ENCODE data around the gene NBAS. TPM values are rescaled to one million over a fixed set of nuclear protein-coding genes. Genes with fewer than 3 reads are reported as not detected.

The NBAS gene
- total and polyA plus RNA-seq, 2 of the 4 experiments (the other 2 are of a cell fraction), result 22.3 to 105 TPM

DNA sequence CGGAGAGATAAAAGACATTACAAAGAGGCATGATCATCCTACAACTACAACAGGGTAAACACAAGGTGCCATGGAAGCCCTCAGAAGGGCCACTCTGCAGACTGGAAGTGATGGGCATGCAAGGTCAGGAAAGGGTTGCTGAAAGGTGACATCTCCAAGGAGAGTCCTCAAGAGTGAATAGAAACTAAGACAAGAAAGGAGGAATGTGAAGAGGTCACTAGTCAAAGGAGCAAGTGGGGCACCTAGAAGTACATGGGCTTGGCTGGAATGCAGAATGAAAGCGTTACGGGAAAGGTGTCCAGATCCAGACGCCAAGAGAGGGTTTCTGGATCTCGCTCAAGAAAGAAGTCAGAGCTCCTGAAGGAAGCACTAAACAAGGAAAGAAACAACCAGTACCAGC, 314.3 kb downstream of the NBAS start:
- Histone ChIP-seq H3K4me2 (ENCODE audit: low read depth, low read length) (no peak overlapping the region), H3K23ac (ENCODE audit: low read depth, low read length) (no peak overlapping the region), H3K9me3 (ENCODE audit: control insufficient read depth, insufficient read depth, low read length) (no peaks in the 10 kb centered on the region), H2AK9ac (replicated peaks; ENCODE audit: low read depth, low read length, poor library complexity) (no peak overlapping the region), H4K20me1 (ENCODE audit: insufficient read depth, low read length) (no peaks in the 10 kb centered on the region), H3K79me1 (ENCODE audit: low read depth in 1 of 2, low read length in 2 of 2) (peaks cover 5 to 8% of the 10 kb centered on the region in 2 experiments), H4K5ac (ENCODE audit: low read depth, low read length) (no peak overlapping the region), H3K27me3 (ENCODE audit: control insufficient read depth, insufficient read depth, low read length) (no peaks in the 10 kb centered on the region), H3K27ac (ENCODE audit: insufficient read depth, low read length) (no peak overlapping the region), H2BK5ac (ENCODE audit: low read depth, low read length, poor library complexity, severe bottlenecking) (no peak overlapping the region), H3K14ac (replicated peaks; ENCODE audit: low read depth, low read length) (no peak overlapping the region), H3K4me1 (ENCODE audit: control insufficient read depth, insufficient read depth, low read length) (no peaks in the 10 kb centered on the region), H3K4me3 (ENCODE audit: insufficient read depth, low read depth, low read length) (no peak overlapping the region), H2BK120ac (ENCODE audit: low read depth, low read length) (no peak overlapping the region), H3K18ac (ENCODE audit: low read depth, low read length) (no peak overlapping the region), H3K56ac (ENCODE audit: extremely low read depth, insufficient read depth, low read length) (no peak overlapping the region), H2BK15ac (ENCODE audit: low read depth, low read length) (no peak overlapping the region), H2AFZ (replicated peaks; ENCODE audit: low read length, poor library complexity) (no peak overlapping the region), H2AK5ac (ENCODE audit: low read depth, low read length) (no peak overlapping the region), H2BK20ac (ENCODE audit: low read depth, low read length) (no peak overlapping the region), H3K36me3 (ENCODE audit: control insufficient read depth, insufficient read depth, low read length) (peaks cover 2% of the 10 kb centered on the region; the same call in 1 of the 2 replicates), H3K9ac (ENCODE audit: low read depth, low read length) (no peak overlapping the region), H3K4ac (ENCODE audit: low read depth, low read length) (no peak overlapping the region), H4K91ac (ENCODE audit: insufficient read depth, low read depth, low read length) (no peak overlapping the region), H4K8ac (ENCODE audit: low read depth in 2 of 2, low read length in 2 of 2) (no peak overlapping the region), H3K9me1 (ENCODE audit: insufficient read depth, low read length) (peaks cover 5% of the 10 kb centered on the region; the same call in 1 of the 2 replicates)
- ChIA-PET POLR2A (ENCODE audit: unreplicated experiment) (no interaction called here), CTCF (no interaction called here)
- dilution Hi-C loops (cut with HindIII; ENCODE audit: low sequenced_read_pairs, unreplicated experiment), result no loop called here
- intact Hi-C loops (cut with micrococcal nuclease), result no loop called here
- no peak for DNase-seq
- ATAC-seq (ENCODE audit: low read depth), result no peak
- BruUV-seq (replicated peaks), result no TSS peak
- TF ChIP-seq RCOR1 (IDR thresholded peaks at IDR 0.05; ENCODE audit: insufficient replicate concordance, low read length) (no peak), SMC3 (IDR thresholded peaks at IDR 0.05; ENCODE audit: low read depth, low read length) (no peak), MAFK (IDR thresholded peaks at IDR 0.05; ENCODE audit: low read depth, low read length) (no peak), RAD21 (IDR thresholded peaks at IDR 0.05; ENCODE audit: low read length) (no peak), RFX5 (IDR thresholded peaks at IDR 0.05; ENCODE audit: low read depth, low read length) (no peak), MXI1 (IDR thresholded peaks at IDR 0.05; ENCODE audit: borderline replicate concordance, low read depth, low read length) (no peak), CEBPB (IDR thresholded peaks at IDR 0.05; ENCODE audit: low read depth, low read length) (no peak), BHLHE40 (IDR thresholded peaks at IDR 0.05; ENCODE audit: low read depth, low read length) (no peak), CHD1 (IDR thresholded peaks at IDR 0.05; ENCODE audit: low read depth, low read length) (no peak), FOS (IDR thresholded peaks at IDR 0.05; ENCODE audit: low read depth, low read length) (no peak), MAZ (IDR thresholded peaks at IDR 0.05; ENCODE audit: borderline replicate concordance, low read depth, low read length) (no peak), NFE2L2 (IDR thresholded peaks at IDR 0.05; ENCODE audit: low read depth, low read length) (no peak), POLR2A (IDR thresholded peaks at IDR 0.05; ENCODE audit: low read depth, low read length) (no peak)
- TF ChIP-seq, protein P1, sequence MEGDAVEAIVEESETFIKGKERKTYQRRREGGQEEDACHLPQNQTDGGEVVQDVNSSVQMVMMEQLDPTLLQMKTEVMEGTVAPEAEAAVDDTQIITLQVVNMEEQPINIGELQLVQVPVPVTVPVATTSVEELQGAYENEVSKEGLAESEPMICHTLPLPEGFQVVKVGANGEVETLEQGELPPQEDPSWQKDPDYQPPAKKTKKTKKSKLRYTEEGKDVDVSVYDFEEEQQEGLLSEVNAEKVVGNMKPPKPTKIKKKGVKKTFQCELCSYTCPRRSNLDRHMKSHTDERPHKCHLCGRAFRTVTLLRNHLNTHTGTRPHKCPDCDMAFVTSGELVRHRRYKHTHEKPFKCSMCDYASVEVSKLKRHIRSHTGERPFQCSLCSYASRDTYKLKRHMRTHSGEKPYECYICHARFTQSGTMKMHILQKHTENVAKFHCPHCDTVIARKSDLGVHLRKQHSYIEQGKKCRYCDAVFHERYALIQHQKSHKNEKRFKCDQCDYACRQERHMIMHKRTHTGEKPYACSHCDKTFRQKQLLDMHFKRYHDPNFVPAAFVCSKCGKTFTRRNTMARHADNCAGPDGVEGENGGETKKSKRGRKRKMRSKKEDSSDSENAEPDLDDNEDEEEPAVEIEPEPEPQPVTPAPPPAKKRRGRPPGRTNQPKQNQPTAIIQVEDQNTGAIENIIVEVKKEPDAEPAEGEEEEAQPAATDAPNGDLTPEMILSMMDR (conservative IDR thresholded peaks at IDR 0.05; ENCODE audit: low read depth, low read length), result no peak
- TF ChIP-seq, protein P2, sequence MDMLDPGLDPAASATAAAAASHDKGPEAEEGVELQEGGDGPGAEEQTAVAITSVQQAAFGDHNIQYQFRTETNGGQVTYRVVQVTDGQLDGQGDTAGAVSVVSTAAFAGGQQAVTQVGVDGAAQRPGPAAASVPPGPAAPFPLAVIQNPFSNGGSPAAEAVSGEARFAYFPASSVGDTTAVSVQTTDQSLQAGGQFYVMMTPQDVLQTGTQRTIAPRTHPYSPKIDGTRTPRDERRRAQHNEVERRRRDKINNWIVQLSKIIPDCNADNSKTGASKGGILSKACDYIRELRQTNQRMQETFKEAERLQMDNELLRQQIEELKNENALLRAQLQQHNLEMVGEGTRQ (IDR thresholded peaks at IDR 0.05; ENCODE audit: low read depth, low read length), result no peak
- TF ChIP-seq, protein P3, sequence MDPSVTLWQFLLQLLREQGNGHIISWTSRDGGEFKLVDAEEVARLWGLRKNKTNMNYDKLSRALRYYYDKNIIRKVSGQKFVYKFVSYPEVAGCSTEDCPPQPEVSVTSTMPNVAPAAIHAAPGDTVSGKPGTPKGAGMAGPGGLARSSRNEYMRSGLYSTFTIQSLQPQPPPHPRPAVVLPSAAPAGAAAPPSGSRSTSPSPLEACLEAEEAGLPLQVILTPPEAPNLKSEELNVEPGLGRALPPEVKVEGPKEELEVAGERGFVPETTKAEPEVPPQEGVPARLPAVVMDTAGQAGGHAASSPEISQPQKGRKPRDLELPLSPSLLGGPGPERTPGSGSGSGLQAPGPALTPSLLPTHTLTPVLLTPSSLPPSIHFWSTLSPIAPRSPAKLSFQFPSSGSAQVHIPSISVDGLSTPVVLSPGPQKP (IDR thresholded peaks at IDR 0.05; ENCODE audit: borderline replicate concordance, low read depth, low read length), result no peak
- in situ Hi-C loops (cut with MboI; ENCODE audit: low sequenced_read_pairs), result no loop called here
- 89% methylated on average over 3 of the region's 5 CpGs; no CpG with 5 or more reads in 1 of the 2 experiments for WGBS, 2 experiments (ENCODE audit: extremely low coverage in 2 of 2, insufficient read length in 1 of 2)

All from IMR-90 (cell line).